Measurements from ENCODE around the gene HS3ST5. TPM values are rescaled to one million over a fixed set of nuclear protein-coding genes. Genes with fewer than 3 reads are reported as not detected.

Gene HS3ST5
- polyA plus RNA-seq, 3 donors = not detected

GRCh38 chr6:114240796-114241195 lies 102.0 kb downstream of the HS3ST5 start:
- Histone ChIP-seq H3K27me3 (ENCODE audit: control insufficient read depth in 2 of 2, insufficient read depth in 2 of 2, low read length in 2 of 2) (no peaks in the 10 kb centered on the region), H3K27ac (ENCODE audit: low read depth in 1 of 2, low read length in 2 of 2) (no peak overlapping the region), H3K4me1 (ENCODE audit: control insufficient read depth in 1 of 2, insufficient read depth in 2 of 2, low read length in 2 of 2) (no peaks in the 10 kb centered on the region), H3K79me2 (ENCODE audit: insufficient read depth, low read length) (no peaks in the 10 kb centered on the region), H4K20me1 (ENCODE audit: insufficient read depth, low read length) (no peaks in the 10 kb centered on the region), H2AFZ (ENCODE audit: insufficient read depth, low read depth, low read length, poor library complexity, severe bottlenecking) (no peak overlapping the region), H3K9me3 (replicated peaks in 1 of 2; ENCODE audit: control insufficient read depth in 1 of 2, insufficient read depth in 1 of 2, low read length in 2 of 2) (no peaks in the 10 kb centered on the region), H3K36me3 (replicated peaks in 1 of 2; ENCODE audit: control insufficient read depth in 1 of 2, insufficient read depth in 2 of 2, low read length in 2 of 2) (no peaks in the 10 kb centered on the region), H3K4me3 (replicated peaks in 1 of 3; ENCODE audit: low read depth in 2 of 3, low read length in 3 of 3) (no peak overlapping the region), H3K4me2 (replicated peaks; ENCODE audit: extremely low read depth, low read length, poor library complexity, severe bottlenecking) (no peak overlapping the region), H3K9ac (ENCODE audit: insufficient read depth, low read length, poor library complexity, severe bottlenecking) (no peak overlapping the region)
- intact Hi-C loops (cut with micrococcal nuclease) = no loop called here
- no peak for DNase-seq
- no peaks in the 10 kb centered on the region for H3K27me3 Mint-ChIP-seq (ENCODE audit: low read depth in 3 of 3)
- TF ChIP-seq, protein P1, sequence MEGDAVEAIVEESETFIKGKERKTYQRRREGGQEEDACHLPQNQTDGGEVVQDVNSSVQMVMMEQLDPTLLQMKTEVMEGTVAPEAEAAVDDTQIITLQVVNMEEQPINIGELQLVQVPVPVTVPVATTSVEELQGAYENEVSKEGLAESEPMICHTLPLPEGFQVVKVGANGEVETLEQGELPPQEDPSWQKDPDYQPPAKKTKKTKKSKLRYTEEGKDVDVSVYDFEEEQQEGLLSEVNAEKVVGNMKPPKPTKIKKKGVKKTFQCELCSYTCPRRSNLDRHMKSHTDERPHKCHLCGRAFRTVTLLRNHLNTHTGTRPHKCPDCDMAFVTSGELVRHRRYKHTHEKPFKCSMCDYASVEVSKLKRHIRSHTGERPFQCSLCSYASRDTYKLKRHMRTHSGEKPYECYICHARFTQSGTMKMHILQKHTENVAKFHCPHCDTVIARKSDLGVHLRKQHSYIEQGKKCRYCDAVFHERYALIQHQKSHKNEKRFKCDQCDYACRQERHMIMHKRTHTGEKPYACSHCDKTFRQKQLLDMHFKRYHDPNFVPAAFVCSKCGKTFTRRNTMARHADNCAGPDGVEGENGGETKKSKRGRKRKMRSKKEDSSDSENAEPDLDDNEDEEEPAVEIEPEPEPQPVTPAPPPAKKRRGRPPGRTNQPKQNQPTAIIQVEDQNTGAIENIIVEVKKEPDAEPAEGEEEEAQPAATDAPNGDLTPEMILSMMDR (IDR thresholded peaks at IDR 0.05) = no peak
- H3K27ac Mint-ChIP-seq = no peak overlapping the region
- 83% methylated on average over 1 of the region's 3 CpGs for WGBS (ENCODE audit: insufficient coverage)
- H3K4me3 Mint-ChIP-seq = no peak overlapping the region
- H3K9me3 Mint-ChIP-seq = peaks cover 0 to 3% (median 2%) of the 10 kb centered on the region in 7 donors
- H3K36me3 Mint-ChIP-seq = no peaks in the 10 kb centered on the region
- no peaks in the 10 kb centered on the region for H3K4me1 Mint-ChIP-seq

- Histone ChIP-seq H3K9ac (ENCODE audit: insufficient read depth, low read length, poor library complexity, severe bottlenecking) (no peak overlapping the region), H3K9me3 (replicated peaks in 1 of 2; ENCODE audit: control insufficient read depth in 1 of 2, insufficient read depth in 1 of 2, low read length in 2 of 2) (no peaks in the 10 kb centered on the region), H3K27ac (ENCODE audit: low read depth in 1 of 2, low read length in 2 of 2) (no peak overlapping the region), H3K4me3 (replicated peaks in 1 of 3; ENCODE audit: low read depth in 2 of 3, low read length in 3 of 3) (no peak overlapping the region), H2AFZ (ENCODE audit: insufficient read depth, low read depth, low read length, poor library complexity, severe bottlenecking) (no peak overlapping the region), H3K4me2 (replicated peaks; ENCODE audit: extremely low read depth, low read length, poor library complexity, severe bottlenecking) (no peak overlapping the region), H4K20me1 (ENCODE audit: insufficient read depth, low read length) (no peaks in the 10 kb centered on the region), H3K79me2 (ENCODE audit: insufficient read depth, low read length) (no peaks in the 10 kb centered on the region), H3K27me3 (ENCODE audit: control insufficient read depth in 2 of 2, insufficient read depth in 2 of 2, low read length in 2 of 2) (no peaks in the 10 kb centered on the region), H3K4me1 (ENCODE audit: control insufficient read depth in 1 of 2, insufficient read depth in 2 of 2, low read length in 2 of 2) (no peaks in the 10 kb centered on the region), H3K36me3 (replicated peaks in 1 of 2; ENCODE audit: control insufficient read depth in 1 of 2, insufficient read depth in 2 of 2, low read length in 2 of 2) (no peaks in the 10 kb centered on the region)
- H3K36me3 Mint-ChIP-seq = no peaks in the 10 kb centered on the region
- H3K4me3 Mint-ChIP-seq = no peak overlapping the region
- TF ChIP-seq, protein P1 (IDR thresholded peaks at IDR 0.05) = no peak
- intact Hi-C loops (cut with micrococcal nuclease) = no loop called here
- peaks cover 0 to 7% (median 3%) of the 10 kb centered on the region in 7 donors for H3K9me3 Mint-ChIP-seq
- no peak for DNase-seq
- no CpG with 5 or more reads among the region's 2 CpGs for WGBS (ENCODE audit: insufficient coverage)
- H3K4me1 Mint-ChIP-seq = no peaks in the 10 kb centered on the region
- no peaks in the 10 kb centered on the region for H3K27me3 Mint-ChIP-seq (ENCODE audit: low read depth in 3 of 3)
- no peak overlapping the region for H3K27ac Mint-ChIP-seq
Measured at GRCh38 chr6:114228675-114229074, 114.1 kb downstream of the HS3ST5 start.
